Kidney (tissue), 14 donors: ENCODE data around the gene RPTOR. TPM values are rescaled to one million over a fixed set of nuclear protein-coding genes. Genes with fewer than 3 reads are reported as not detected.

Experiments
- DNase-seq, 5 donors: peaks; one replicate each; pipeline ENCODE4 v3.0.0-alpha.2; 2013 to 2020
- FAIRE-seq: peaks from 2 replicates; lab custom pipeline; 2012; peaks lifted over from hg19 to GRCh38; lab: Jason Lieb, UNC
- H3K27ac ChIP-seq, 2 donors: one replicate each; pipeline ENCODE4 v1.7.0; 2013; ENCODE audit warnings: low read depth in 2 of 2, low read length in 2 of 2, inconsistent platforms in 1 of 2
- H3K27me3 ChIP-seq: one replicate; pipeline ENCODE4 v1.7.1; 2013; ENCODE audit warnings: low read length, inconsistent platforms; ENCODE audit not compliant: control insufficient read depth, insufficient read depth
- H3K36me3 ChIP-seq, 3 donors: one replicate each; pipeline versions ENCODE4 v1.7.0 to v1.7.1; 2013; ENCODE audit warnings: low read length in 3 of 3, control low read depth in 1 of 3, inconsistent platforms in 1 of 3; ENCODE audit not compliant: insufficient read depth in 3 of 3, control insufficient read depth in 2 of 3
- H3K4me1 ChIP-seq, 3 donors: one replicate each; pipeline versions ENCODE4 v1.7.0 to v1.7.1; 2013; ENCODE audit warnings: low read length in 3 of 3, inconsistent platforms in 1 of 3, low read depth in 1 of 3; ENCODE audit not compliant: control insufficient read depth in 2 of 3, insufficient read depth in 2 of 3
- H3K4me3 ChIP-seq, 3 donors: one replicate each; pipeline versions ENCODE4 v1.7.0 to v1.8.1; 2013; ENCODE audit warnings: low read length in 3 of 3, control low read depth in 1 of 3, inconsistent platforms in 1 of 3
- H3K9ac ChIP-seq, 3 donors: one replicate each; pipeline versions ENCODE4 v1.7.0 to v1.7.1; 2013; ENCODE audit warnings: low read length in 3 of 3, control low read depth in 1 of 3, inconsistent platforms in 1 of 3
- H3K9me3 ChIP-seq, 3 donors: one replicate each; pipeline versions ENCODE4 v1.7.0 to v1.7.1; 2013; ENCODE audit warnings: low read length in 3 of 3, control low read depth in 1 of 3, inconsistent platforms in 1 of 3; ENCODE audit not compliant: control insufficient read depth in 2 of 3, insufficient read depth in 1 of 3
- intact Hi-C: fragments of 100-400 bp; cut with DNase I; formaldehyde crosslinking; loops from one replicate; pipeline ENCODE4 v1.11.1; 2022
- polyA plus RNA-seq: library from polyadenylated mRNA; stranded (reverse); fragments of 350-450 nt; fragmentation: Illumina TruSeq; extraction: RNeasy Lipid Tissue Mini Kit (QIAGEN cat#74804); gene quantifications from one replicate; pipeline ENCODE4 v1.2.3, GENCODE V29; 2014; ENCODE audit warnings: low read depth, low replicate concordance; ENCODE audit not compliant: insufficient read depth
- total RNA-seq: library from RNA; stranded (reverse); fragmentation: NEBNext Ultra II Directional; extraction: Animal tissue kit (Norgen Biotek cat#: 25700); gene quantifications from one replicate; pipeline ENCODE4 v1.2.1, GENCODE V29; 2021
- TF ChIP-seq, protein P1 (sequence below): IDR thresholded peaks from 3 replicates; pipeline ENCODE4 v1.5.1; 2012; ENCODE audit warnings: mild to moderate bottlenecking, moderate library complexity, borderline replicate concordance; ENCODE audit not compliant: insufficient read depth; ENCODE audit errors: extremely low read depth
- donor health status: control.
- donor health status: control.
- donor health status: control.
- donor health status: control.
- donor health status: control.
- donor health status: DM: yes; HTN: yes; CAD: no.
- donor health status: Normal renal cell carcinoma (clear cell type).

RPTOR gene
- total and polyA plus RNA-seq, 2 donors from 2014 or later = 5.5 to 37.6 TPM

DNA sequence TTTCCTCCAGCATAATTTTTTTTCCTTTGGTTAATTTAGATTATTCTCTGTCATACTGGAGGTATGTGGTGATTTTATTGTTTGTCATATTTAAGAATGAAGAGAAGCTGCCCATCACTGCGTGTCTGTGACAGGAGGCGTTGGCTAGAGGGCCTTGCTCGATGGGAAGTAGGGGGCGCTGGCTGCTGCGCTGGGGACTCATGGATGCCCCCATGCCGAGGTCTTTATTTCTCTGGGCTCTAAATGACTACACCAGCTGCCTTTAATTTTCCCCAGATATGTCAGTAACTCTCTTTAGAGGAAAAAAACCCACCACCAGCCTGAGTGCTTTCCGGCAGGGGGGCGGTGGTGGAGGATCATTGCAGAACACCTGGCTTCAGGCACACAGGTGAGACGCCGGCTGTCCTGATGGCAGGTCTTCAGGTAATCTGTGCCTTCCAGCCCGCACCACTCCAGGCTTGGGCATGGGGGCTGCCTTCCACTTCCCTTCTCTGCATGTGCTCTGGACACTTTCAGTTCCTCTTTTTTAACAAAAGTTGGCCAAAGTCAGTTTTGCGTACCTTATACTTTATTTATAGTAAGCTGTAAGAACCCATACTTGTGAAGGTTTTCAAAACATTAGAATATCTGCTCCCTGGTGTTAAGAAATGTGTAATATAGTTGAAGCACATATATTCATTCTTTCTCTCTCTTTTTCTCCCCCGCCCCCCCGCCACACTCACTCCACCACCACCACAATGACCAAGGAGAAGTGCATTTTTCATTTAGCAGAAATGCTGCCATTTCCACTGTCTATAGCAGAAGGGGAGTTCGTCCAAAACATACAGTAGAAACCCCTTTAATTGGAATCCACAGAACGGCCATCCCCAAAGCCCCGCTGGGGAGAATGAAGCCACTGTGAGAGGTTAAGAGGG lies 192.7 kb downstream of the RPTOR start:
- TF ChIP-seq, protein P1, sequence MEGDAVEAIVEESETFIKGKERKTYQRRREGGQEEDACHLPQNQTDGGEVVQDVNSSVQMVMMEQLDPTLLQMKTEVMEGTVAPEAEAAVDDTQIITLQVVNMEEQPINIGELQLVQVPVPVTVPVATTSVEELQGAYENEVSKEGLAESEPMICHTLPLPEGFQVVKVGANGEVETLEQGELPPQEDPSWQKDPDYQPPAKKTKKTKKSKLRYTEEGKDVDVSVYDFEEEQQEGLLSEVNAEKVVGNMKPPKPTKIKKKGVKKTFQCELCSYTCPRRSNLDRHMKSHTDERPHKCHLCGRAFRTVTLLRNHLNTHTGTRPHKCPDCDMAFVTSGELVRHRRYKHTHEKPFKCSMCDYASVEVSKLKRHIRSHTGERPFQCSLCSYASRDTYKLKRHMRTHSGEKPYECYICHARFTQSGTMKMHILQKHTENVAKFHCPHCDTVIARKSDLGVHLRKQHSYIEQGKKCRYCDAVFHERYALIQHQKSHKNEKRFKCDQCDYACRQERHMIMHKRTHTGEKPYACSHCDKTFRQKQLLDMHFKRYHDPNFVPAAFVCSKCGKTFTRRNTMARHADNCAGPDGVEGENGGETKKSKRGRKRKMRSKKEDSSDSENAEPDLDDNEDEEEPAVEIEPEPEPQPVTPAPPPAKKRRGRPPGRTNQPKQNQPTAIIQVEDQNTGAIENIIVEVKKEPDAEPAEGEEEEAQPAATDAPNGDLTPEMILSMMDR = no peak
- no peak overlapping the region for H3K27ac ChIP-seq
- DNase-seq (no peak), FAIRE-seq (no peak)
- no peaks in the 10 kb centered on the region for H3K27me3 ChIP-seq
- no peaks in the 10 kb centered on the region for H3K4me1 ChIP-seq
- intact Hi-C loops = no loop called here
- H3K36me3 ChIP-seq = peaks cover under 1 to 3% (median 1%) of the 10 kb centered on the region in 3 donors
- H3K9ac ChIP-seq = no peak overlapping the region
- H3K9me3 ChIP-seq = no peaks in the 10 kb centered on the region
- no peak overlapping the region for H3K4me3 ChIP-seq

DNA sequence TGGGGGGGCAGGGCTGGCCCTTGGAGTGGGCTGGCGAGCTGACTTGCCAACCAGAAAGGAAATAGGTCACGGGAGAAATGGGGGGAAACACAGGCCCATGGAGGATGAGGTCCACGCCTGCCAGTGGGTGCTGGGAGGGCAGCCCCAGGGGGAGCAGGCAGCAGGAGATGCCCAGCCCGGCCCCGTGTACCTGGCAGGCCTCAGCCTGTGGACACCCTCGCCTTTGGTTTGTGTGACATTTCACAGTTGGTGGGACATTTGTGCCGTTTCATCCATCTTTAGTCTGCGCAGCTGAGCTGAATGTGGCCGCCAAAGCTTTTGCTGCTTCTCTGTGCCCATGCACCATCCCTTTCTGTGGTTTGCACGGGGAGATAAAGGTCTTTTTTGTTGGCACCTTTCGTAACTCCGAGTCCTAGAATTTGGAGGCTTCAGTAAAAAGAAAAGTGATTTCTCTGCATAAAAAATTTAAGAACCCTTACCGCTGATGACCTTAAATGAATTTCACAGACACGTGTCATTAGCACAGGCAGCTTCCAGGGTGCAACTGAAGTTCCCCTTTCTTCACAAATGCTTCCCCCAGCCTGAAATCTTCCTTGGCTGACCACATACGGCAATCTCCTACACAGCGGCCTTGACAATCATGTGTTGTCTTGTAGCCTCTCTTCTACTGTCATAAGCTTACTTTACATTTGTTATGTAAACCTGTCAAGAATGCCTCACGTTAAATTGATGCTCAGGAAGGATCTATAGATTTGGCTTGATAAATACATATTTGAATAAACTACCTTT lies 193.6 kb downstream of the RPTOR start:
- no peak for DNase-seq
- peaks cover 0 to 4% (median 0%) of the 10 kb centered on the region in 3 donors for H3K4me1 ChIP-seq
- H3K9me3 ChIP-seq = no peaks in the 10 kb centered on the region
- FAIRE-seq = no peak
- no peak overlapping the region for H3K9ac ChIP-seq
- H3K27me3 ChIP-seq = no peaks in the 10 kb centered on the region
- intact Hi-C loops = no loop called here
- H3K4me3 ChIP-seq = no peak overlapping the region
- no peak overlapping the region for H3K27ac ChIP-seq
- peaks cover 3 to 5% (median 3%) of the 10 kb centered on the region in 3 donors for H3K36me3 ChIP-seq
- TF ChIP-seq, protein P1 = no peak

DNA sequence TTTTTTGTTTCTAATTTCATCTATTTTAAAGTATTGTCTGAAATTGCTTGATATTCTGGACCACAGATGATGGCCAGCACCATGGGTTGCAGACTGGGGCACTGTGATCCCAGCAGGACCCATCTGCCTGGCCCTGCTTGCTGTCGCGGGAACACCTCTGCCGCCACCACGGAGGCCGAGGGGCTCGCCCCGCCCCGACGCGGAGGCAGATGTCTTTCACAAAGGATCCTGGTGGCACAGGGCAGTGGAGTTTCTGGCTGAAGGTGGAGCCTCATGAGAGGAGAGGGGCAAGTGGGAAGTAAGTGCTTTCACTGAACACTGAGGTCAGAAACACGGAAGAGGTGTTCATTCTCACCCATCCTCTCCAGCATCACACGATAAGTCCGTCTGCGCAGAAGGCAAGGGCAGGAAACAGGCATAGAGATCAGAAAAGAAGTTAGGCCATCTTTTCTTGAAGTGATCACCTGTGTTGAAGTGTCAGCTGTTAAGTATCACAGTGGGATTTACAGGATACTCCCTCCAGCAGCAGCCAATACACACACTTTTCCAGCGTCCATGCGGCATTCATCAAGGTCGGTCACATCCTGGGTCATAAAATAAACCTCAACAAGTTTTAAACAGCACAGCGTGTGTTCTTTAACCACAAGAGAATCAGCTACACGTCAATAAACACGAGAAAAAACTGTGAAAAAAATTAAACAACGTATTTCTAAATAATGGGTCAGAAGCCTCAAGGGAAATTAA lies 194.5 kb downstream of the RPTOR start:
- Histone ChIP-seq H3K9me3 (no peaks in the 10 kb centered on the region), H3K27ac (no peak overlapping the region), H3K4me1 (peaks cover 0 to 9% (median 0%) of the 10 kb centered on the region in 3 donors), H3K9ac (no peak overlapping the region), H3K36me3 (peaks cover 3 to 5% (median 3%) of the 10 kb centered on the region in 3 donors), H3K27me3 (no peaks in the 10 kb centered on the region), H3K4me3 (no peak overlapping the region)
- FAIRE-seq (no peak), DNase-seq (peak in 1 of 5 donors; percentile 65)
- TF ChIP-seq, protein P1 = no peak
- intact Hi-C loops = no loop called here
